GM21717 (cell line): ENCODE measurements around the gene NHERF2.

Source experiments
- ATAC-seq: cut with Tn5 transposase; IDR thresholded peaks from one replicate; pipeline ENCODE4 v1.9.1; 2021; ENCODE audit warnings: mild to moderate bottlenecking, moderate library complexity; ENCODE audit not compliant: unreplicated experiment

NHERF2 gene

GRCh38 chr16:2038382-2039231 is 11.9 kb downstream of the NHERF2 start:
- no peak for ATAC-seq

GRCh38 chr16:2039274-2040031 is 12.8 kb downstream of the NHERF2 start:
- ATAC-seq, result no peak

- ATAC-seq, result no peak
Observed at GRCh38 chr16:2040041-2040786, 13.5 kb downstream of the NHERF2 start.

- ATAC-seq, result no peak
Observed at GRCh38 chr16:2040787-2041522, 14.3 kb downstream of the NHERF2 start.

GRCh38 chr16:2042171-2042985 is 15.7 kb downstream of the NHERF2 start:
- no peak for ATAC-seq

- no peak for ATAC-seq
Observed at GRCh38 chr16:2042986-2043666, 16.4 kb downstream of the NHERF2 start.

GRCh38 chr16:2043667-2044451 is 17.2 kb downstream of the NHERF2 start:
- ATAC-seq, result no peak

- ATAC-seq, result no peak
Observed at GRCh38 chr16:2044541-2044940, 17.8 kb downstream of the NHERF2 start.

GRCh38 chr16:2045965-2046892 is 19.5 kb downstream of the NHERF2 start:
- no peak for ATAC-seq

- ATAC-seq, result no peak
Observed at GRCh38 chr16:2046893-2047329, 20.2 kb downstream of the NHERF2 start.

GRCh38 chr16:2047330-2048115 is 20.8 kb downstream of the NHERF2 start, which contains the start of the genes NTHL1 and TSC2:
Gene NTHL1, minus strand, starts transcription at chr16:2047834. Its CDS starts 11 bp downstream, at chr16:2047823.
Gene TSC2, plus strand, starts transcription at chr16:2047985. Its CDS starts 631 bp downstream, at chr16:2048616.
- ATAC-seq, result peak; percentile 69

- ATAC-seq, result no peak
Observed at GRCh38 chr16:2048116-2048543, 21.4 kb downstream of the NHERF2 start.

GRCh38 chr16:2053211-2053610 is 26.5 kb downstream of the NHERF2 start:
- no peak for ATAC-seq

- ATAC-seq, result no peak
Observed at GRCh38 chr16:2053897-2054296, 27.2 kb downstream of the NHERF2 start.

- no peak for ATAC-seq
Observed at GRCh38 chr16:2054543-2055245, 28.0 kb downstream of the NHERF2 start.

GRCh38 chr16:2056077-2056476 is 29.4 kb downstream of the NHERF2 start:
- no peak for ATAC-seq
